Activated CD4-positive, alpha-beta T cell treated with anti-CD3 and anti-CD28 coated beads, Interleukin-2, Interleukin-4, amounts not matched to agents 100 ng/mL and 50 ng/mL, durations not matched to agents 16 hours and 8 hours (primary cell): ENCODE data around the gene CCN6.
"Not testable (repeated sequence)": the region's sequence is repeated elsewhere in the genome, so short reads cannot be mapped to it uniquely, and the experiment has no call there.

Experiments
- DNase-seq: peaks from one replicate; pipeline ENCODE4 v3.0.0-alpha.2; 2020; ENCODE audit warnings: low spot score

CCN6 gene

DNA sequence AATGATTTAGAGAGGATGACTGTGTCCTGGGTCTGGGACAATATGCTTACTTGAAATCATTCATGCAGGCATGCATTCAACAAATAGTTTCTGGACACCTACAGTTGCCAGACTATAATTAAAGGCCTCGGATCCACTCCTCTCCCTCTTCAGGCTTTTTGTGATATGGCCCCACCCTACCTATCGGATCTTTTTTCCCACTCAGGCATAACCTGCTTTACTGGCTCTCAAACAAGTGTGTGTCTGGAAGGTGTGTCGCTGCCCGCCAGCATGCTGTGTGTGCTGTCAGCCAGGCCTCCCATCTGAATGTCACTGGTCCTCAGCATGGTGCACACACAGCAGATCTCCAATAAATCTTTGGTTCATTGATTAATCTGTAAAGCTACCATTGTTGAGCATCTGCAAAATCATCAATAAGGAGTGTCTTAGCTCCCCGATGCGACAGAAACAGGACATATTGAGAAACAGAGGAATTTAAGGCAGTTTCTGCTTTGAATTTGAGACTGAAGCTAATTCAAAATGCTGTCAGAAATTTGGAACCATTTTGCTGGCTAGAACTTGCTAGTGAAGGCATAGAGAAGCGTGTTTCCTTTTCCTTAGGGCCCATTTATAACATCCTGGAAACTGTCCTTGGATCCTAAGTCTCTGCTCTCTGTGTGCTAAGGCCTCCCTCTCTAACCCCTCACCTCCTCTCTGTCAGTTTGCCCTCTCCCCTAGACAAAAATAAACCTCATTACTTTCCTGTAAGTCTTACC is 23.5 kb upstream of the CCN6 start:
- DNase-seq, result no peak

DNA sequence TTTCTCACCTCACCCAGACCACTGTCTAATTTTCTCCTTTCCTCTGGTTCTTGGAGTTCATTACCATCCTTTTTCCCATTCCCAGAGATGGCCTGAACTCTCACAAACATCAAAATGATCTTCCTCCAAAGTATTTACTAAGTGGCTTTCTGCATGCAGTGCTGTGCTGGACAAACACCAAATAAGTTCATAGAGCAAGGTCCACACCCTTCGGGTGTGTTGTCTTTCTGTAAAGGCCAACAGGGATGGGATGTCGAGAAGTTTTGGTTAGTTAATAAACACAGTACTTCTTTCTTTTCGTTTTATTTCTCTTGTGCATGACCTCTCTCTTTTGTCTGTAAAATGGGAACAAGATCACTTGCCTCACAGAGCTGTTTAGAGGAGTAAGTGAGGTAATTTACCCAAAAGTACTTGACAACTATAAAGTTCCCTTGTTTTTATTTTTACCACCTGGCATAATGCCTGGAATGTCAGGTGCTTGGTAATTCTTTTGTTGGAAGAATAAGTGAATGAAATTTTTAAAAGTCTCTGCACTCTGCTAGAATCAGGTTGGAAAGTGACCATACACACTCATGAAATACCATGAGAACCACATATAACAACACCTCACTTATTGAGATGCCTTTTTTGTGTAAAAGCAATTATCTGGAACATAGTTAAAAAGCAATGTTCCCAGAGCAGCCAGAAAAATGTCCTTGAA is 22.8 kb upstream of the CCN6 start:
- DNase-seq, result no peak

DNA sequence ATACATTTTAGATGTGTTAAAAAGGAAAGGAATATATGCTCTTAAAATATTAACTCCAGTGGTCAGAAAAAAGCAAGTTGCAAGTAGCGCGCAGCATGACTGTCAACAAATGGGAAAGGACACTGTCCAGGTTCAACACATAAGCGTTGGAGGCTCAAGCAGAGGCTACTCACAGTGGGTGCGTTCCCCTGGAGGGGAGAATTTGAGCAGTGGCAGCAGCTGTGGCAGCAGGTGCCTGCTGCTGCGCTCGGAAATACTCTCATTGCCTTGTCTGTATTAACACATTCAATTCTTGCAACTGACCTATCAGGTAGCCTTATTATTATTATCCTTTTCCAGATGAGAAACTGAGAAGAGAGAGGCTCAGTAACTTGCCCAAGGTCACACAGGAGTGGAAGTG is 21.9 kb upstream of the CCN6 start:
- DNase-seq, result no peak

DNA sequence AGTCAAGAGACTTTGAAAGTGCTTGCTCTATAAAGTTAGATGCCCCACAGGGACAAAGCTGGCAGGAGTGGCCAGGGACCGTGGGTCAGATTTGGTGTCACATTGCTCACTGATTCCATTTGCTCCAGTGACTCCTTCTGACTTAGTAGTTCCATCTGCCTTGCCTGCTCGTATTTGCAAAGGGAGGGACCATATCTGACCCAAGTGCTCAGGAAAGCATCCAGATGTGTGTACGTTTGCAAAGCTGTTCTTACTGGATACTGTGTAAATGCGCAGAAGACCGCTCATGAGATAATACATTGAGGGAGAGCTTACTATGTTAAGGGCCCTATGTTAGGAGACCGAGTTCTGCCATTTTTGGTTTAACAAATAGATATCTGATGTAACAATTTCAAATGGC is 21.2 kb upstream of the CCN6 start:
- DNase-seq, result no peak

DNA sequence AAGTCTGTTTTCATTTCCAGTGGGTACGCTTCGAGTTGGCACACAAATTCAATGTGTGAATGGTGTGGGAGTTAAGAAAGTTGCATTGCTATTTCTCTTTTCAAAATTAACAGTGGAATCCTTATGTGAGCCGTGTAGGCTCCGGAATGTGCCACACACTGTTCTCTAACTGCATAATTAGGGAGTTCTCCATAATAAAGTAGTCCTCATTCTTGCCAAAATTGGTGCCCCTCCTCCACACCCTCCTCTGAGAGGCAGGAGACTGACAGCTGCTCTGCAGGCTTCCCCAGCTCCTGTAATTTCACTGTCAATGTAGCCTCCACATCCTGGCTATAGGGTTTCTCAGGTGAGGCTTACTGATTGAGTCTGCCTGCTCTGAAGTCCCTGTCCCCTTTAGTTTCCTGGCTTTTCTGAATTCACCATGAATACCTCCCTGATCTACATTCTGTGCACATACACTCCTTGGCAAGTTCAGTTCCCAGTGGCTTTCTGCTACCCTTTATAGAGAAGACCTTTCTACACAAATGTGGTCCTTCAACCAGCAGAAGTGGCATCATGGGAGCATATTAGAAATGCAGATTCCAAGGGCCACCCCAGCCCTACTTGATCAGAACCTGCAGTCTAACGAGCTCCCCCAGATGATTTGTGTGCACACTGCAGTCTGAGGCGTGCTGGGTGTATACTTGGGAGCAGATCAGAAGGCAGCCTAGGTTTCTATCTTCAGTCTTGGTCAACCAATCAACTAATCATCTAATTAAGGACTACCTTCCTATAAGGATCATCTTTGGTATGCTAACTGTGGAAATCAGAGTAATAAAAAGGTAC is 19.9 kb upstream of the CCN6 start:
- DNase-seq, result no peak

DNA sequence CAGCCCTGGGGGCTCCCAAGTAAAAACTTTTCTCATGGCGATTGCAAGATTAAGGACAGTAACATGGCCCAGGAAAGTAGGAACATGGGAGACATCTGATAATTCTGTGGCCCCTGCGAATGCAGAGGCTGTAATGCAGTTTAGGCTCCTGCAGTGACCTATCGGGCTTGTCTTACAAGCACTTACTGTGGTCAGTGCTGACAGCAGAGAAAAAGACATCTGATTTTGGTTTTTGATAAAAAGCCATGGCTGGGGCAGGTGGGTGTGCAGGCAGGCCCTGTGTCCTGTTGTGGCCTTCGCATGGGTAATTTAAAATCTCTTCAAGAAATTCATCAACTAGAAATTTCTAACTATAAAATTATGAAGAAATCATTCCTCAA is 19.3 kb upstream of the CCN6 start:
- DNase-seq, result no peak

DNA sequence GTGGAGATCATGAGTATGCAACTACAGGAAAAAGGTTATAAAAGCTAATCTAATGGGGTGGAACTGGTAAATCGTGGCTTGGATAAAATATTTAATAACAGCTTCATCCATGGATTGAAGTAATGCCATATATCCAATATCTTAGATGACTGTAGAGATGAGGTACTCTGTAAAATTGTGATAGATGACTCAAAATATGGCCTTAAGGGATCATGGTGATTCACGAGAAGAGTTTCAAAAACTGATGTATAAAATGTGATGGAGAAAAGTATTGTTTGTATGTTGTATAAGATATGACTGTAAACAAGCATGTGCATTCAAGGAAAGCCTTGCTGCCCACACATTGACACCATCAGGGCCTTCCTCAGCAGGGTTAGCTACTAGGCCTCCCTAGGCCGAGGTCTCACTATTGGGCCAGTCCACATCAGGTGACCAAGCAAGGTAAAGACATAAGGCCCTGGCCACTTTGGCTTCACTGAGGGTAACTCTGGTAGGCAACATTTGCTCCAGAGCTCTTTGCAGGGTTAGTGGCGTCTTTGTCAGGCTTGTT is 17.7 kb upstream of the CCN6 start:
- DNase-seq, result no peak

DNA sequence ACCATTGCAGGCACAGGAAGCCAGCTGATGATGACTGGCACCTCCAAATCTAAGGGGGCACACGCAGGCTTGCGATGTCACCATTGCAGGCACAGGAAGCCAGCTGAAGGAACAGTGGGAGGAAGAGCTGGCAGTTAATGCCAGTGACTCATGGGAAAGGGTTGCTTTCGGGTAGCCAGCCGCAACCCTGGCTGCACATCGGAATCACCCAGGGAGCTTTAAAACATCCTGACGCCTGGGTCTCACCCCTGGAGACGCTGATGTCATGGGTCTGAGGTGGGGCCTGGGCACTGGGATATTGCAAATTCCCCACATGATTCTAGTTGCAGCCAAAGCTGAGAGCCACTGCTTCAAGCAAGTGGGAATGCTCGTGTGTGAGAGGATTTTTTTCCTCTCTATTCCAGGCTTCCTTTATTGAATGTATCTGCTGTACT is 16.1 kb upstream of the CCN6 start:
- no peak for DNase-seq

DNA sequence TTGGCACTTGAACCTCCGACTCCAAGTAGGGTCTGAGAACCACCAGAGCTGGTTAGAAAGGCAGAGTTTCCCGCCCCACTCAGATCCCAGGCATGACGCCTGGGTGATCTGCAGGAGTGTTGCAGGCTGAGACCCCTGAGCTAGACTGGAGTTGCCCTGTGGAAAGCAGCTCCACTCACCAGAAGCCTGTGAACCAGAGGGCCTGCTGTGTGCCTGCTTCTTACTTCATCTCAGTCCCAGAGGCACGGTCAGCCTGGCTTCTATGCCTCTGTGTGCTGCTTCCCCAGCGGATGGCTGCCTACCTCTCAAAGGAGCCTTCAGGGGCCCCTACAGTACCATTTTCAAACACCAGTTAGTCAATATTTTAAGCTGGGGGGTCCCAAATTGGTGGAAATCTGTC is 15.6 kb upstream of the CCN6 start:
- DNase-seq, result no peak

DNA sequence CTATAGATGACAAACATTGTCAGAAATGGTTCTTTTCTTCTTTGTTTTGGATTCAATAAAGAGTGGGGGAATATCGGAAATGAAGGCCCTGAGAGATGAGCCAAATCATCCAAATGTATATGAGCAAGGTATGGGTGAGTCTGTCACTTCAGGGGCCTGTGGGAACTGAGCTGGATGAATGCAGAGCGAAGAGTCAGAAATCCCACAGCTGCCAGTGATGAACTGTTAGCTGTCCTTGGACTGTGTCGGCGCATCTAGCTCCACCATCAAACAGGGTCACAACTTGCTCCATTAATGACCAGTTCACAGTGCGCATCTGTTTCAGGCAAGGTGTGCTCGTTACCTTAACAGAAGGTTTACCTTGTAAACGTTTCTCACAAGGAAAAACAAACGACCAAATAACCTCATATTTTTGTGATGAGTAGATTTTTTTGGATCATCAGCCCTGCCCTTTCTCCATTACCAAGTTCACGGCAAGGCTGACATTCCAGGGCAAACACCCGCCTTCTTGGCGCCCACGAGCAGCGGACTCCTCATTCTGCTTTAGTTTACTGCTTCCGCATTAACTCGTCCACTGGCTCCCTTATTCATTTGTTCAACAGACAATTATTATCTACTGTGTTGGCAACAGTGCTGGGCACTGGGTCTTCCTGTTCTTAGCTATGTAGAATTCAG is 15.0 kb upstream of the CCN6 start:
- DNase-seq, result no peak

DNA sequence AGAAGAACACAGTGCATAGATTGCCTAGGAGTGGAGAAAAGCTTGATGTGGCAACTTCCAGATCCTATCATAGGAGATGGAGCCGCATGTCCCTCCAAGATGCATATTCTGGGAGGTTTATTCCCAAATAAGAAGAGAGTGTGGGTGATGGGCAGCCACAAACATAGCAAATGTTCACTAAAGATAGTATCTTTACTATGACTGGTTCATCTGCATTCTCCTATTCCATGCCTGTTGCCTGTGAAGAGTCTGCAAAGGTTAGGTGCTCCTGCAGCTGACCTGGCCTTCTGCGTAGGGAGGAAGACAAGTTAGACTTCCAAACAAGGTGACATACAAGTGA is 14.5 kb upstream of the CCN6 start:
- no peak for DNase-seq

DNA sequence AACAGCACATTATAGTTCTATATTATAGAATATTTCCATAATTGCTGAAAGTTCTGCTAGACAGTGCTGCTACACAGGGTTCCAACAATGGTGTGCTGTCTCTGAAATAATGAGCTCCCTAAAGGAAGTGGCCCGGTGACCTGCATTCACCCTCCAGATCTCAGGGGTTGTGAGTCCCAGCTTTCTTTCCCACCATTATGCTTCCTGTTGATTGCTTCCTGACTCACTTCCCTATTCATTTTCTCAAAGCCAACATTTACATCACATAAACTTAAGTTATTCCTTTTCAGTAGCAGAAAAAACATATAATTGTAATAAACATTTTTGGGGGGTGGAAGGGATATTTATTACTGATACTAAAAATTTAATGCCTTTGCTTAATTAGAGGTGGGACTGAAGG is 12.9 kb upstream of the CCN6 start:
- DNase-seq, result no peak

DNA sequence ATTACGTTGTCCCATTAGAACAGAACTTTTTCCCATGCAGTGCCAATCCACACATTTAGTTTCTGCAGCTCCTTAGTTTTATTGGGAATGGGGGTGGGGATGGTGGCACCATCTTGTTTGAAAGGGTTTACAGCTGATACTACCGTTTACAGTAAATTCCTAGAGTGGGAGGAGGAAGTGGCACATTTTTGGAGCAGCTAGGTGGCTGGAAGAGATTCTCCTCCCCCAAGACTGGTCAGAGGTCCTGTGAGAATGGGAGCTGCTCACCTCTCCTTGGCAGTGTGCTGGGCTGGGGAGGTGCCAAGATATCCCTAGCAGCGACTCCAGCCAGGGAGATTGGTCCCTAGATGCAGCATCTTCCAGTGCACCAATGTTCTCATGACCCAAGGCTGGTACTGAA is 12.4 kb upstream of the CCN6 start:
- no peak for DNase-seq

DNA sequence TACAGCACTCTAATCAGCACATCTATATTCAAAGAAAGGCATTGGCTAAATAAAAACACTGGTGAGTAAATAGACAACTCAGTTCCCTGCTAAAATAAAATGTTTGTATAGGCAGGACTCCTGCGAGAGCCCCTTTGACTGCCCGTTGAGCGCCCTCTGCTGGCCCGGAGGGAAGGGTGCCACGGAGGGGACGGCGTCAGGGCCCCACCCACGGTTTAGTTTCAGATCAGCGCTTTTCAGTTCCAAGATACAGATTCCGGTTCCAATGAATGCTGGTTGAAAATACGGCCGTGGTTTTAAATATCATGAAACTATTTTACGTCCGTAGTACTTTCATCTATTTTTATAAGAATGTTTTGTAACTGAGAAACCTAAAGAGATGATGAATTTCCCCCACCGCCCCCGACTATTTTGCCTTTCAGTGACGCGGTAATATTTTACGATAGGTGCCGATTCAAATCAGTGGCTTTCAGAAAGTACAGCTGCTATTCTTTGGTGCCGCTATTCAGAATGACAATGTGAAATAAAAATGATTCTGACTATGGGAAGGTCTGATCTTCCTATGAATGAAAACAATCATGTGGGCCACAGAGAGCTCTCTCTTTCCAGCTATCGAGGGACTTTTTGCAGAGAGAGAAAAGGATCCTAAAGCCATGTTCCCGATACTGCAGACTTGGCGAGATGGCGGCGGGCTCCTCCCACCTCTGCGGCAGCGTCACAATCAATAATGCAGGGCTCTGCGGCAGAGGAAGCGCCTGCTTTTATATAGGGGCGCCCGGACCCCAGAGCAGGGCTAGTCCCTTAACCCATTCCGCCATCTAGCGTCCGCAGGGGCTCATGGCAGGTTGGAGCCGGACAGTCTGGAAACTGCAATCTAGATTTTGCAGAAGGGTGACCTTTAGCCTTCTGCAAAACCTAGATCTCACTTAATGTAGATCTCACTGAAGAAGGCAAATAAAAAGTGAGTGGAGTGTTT is 10.6 kb upstream of the CCN6 start:
- peak; percentile 95 for DNase-seq

DNA sequence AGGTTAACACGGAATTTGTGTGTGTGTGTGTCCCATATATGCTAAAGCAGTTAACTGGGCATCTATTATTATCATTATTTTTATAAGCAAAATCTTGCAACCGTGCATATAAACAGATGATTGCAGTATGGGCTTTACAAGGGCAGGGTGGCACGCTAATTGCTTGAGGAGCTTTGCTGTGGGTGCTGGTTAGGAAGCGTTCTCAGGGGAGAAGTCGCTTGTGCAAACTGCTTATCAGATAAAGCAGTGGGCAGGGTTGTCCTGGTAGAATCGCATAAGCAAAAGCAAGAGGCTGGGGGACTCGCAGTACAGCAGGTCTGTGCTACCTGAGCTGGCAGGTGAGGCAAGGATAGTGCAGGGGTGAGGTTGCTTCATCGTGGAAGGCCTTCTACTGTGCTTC is 9.7 kb upstream of the CCN6 start:
- DNase-seq, result no peak

DNA sequence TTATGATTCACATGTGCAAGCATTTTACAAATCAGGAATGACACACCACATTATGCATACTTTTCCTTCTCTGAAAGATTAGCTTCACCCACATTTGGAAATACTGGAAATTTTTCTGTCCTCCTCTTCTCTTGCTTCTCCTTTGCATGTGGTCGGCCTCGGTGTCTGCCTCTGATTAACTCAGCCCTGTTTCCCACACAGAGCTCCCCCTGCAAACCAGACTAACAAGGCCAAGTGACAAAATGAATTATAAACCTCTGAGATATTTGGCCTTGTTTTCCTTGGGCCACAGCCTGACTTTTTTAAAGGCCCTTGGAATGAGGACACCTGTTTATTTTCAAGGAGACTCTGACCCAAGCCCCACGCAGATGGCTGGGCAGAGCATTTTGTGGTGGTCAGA is 9.0 kb upstream of the CCN6 start:
- no peak for DNase-seq

DNA sequence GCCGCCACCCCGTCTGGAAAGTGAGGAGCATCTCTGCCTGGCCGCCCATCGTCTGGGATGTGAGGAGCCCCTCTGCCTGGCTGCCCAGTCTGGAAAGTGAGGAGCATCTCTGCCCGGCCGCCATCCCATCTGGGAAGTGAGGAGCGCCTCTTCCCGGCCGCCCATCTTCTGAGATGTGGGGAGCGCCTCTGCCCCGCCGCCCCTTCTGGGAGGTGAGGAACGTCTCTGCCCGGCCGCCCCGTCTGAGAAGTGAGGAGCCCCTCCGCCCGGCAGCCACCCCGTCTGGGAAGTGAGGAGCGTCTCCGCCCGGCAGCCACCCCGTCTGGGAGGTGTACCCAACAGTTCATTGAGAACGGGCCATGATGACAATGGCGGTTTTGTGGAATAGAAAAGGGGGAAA is 6.4 kb upstream of the CCN6 start:
- DNase-seq, result not testable (repeated sequence)

DNA sequence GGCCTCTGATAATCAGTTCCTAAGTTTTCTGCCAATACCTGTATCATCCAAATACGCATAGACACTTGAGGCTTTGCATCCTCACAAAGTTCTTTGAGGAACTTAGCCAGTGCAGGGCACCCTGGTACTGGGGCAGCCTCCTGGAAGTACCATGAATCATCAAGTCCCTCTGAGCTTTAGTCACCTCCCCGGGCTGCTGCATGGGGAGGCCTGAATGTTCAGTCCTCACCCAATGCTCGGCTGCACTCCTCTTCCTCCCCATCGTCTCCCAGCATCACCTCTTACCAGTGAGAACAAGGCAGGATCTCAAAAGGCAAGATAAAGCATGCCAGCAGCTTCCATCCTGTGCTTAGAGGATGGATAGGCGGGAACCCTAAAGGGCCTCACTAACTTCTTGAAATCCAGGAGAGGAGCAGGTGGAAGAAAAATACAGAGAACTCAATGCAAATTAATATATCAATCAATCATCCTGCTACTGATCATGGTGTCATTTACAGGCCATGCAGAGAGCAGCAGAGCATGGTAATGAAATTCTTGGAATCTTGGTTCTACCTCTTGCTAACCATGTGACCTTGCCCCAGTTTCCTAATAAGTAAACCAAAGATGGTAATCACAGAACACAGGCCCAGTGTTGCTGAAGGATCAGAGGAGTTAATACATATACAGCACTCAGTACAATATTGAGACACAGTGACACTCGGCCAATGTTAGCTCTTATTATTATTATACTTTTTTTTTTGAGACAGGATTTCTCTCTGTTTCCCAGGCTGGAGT is 4.7 kb upstream of the CCN6 start:
- DNase-seq, result no peak

DNA sequence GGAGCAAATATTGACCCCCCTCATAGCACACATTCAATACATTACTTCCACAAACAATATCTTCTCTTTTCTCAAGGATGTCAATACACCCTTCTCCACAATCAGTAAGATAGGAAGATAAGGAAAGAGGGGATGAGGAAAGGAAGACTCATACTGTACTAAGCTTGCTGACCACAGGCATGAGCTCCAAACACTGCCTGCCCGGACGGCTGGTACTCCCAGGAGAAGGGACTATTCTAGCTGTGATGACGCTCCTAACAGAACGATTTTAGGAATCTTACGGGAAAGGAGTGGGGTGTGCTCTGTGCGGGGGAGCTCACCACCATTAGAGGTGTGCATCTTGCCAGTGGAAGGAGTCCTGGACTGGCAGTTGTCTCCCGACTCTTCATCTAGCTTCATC is 3.9 kb upstream of the CCN6 start:
- DNase-seq, result no peak

DNA sequence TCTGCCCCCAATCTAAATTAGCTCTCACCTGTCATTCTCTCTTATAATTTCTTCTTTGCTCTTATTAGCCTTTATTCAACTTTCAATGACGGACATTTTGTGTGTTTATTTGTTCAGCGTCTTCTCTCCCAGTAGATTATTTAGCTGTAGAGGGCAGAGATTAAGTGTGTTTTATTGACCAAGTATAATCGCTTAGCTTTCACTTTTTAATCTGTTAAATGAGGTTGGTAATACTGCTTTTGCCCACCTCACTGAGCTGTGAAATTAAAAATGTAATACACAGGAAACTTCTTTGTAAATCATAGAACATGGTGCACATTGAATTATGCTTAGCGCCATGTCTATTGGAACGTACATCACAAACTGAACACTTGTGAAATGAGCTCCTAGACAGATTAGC is 3.5 kb upstream of the CCN6 start:
- no peak for DNase-seq
